ENCODE measurements around the gene RALGDS.
"Not testable (repeated sequence)": the region's sequence is repeated elsewhere in the genome, so short reads cannot be mapped to it uniquely, and the experiment has no call there.

Gene RALGDS

DNA sequence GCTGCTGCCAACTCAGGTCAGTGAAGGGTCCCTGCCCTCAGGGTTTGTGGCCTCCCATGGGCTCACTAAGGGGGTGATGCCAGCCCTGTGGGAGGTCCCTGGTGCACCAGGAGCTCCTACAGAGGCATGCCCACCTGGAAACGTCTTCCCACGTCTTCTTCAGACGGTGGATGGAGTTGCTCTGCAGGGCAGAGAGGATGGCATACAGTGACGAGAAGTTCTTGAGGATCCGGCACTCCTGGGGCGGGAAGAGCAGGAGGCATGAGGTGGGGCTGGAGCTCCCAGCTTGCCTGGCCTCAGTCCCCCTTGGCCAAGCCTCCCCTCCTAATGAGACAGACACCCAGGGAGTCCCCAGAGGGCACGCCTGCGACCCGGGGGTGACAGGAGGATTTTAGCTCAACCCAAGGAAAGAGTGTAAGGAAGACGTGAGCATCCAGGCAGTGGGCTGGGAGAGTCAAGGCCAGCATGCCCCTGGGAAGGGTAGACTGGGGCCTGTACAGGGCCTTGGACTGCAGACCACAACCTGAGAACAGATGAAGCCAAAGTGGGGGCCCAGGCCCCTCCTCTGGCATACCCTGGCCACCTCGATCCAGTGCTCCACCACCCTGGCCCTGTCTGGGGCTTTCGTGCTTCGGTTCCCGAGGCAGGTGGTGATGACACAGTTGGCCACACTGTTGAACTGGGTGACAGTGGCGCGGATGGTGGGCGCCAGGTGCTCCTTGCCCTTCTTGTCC is 14.4 kb downstream of the RALGDS start:
- no peak for DNase-seq (ENCODE audit: low read depth)

- no peak for DNase-seq (ENCODE audit: low read depth)
Measured at GRCh38 chr9:133105461-133105770, 15.6 kb downstream of the RALGDS start.

GRCh38 chr9:133104718-133105460 is 16.2 kb downstream of the RALGDS start:
- no peak for DNase-seq (ENCODE audit: low read depth)

- DNase-seq (ENCODE audit: low read depth), result no peak
Measured at GRCh38 chr9:133103987-133104505, 17.0 kb downstream of the RALGDS start.

DNA sequence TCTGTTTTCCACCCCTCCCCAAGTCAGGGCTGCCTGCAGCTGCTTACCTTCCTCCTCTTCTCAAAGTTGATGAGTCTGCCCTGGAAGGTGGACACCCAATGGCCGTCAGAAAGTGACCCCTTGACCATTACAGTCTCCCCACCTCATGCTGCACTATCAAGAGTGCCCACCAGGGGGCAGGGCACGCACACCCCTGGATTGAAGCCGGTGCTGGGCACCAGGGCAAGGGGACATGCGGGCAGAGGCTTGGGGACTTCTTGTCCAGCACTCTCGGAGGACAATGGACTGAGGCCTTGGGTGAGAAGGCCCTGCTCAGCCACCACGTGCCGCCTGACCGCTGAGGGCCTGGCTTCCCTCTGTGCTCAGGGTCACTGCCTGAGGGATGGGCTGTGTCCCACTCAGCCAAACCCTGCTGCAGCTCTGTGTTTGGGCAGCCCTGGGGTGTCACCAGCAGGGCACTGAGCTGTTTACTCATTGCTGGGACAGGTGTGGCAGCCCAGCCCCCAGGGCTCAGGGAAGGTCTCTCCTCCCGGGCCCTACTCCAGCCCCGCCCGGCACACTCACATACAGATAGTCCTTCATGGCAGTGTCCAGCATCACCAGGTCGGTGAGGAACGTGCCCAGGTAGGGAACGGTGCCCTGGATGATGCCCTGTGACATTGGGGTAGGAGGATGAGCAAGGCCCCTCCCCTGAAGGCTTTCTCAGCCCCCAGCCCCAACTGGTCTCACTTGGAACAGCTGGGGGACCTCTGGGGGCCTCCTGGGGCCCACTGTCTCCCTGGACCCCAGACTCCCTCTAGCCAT is 17.7 kb downstream of the RALGDS start:
- no peak for DNase-seq (ENCODE audit: low read depth)

DNA sequence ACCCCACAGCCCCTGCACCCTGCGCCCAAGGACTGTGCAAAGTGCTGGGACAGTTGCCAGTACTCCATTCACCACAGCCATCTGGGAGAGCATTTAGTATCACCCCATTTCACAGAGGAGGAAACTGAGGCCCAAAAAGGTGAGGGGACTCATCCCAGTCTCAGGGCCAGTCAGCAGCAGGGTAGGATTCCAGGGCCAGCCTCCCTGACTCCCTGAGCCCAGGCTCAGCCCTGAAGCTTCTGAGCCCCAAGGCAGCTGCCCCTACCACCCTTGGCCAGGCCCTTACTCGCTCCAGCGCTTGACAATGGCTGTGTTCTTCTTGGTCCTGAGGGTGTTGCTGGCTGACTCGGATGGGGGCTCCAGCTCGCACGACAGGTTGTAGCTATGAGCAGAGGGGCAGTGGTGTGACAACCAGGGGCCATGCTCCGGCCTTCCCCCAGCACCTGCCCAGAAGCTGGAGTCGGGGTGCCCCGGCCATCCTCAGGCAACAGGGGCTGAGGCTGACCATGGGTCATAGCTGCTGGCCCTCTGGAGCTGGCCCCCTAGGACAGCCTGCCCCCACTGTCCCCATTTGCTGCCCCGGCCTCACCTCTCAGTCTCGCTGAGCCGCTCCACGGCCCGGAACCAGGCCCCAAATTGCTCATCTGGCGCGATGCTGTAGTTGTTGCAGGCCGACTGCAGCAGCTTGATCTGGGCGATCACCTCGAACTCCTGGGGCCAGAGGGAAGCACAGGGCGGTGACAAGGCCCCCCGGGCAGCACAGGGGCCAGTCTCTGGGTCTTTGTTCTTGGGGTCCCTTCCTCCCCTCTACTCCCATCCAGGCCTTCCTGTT is 18.6 kb downstream of the RALGDS start:
- DNase-seq (ENCODE audit: low read depth), result no peak

- no peak for DNase-seq (ENCODE audit: low read depth)
Measured at GRCh38 chr9:133101356-133102189, 19.5 kb downstream of the RALGDS start.

DNA sequence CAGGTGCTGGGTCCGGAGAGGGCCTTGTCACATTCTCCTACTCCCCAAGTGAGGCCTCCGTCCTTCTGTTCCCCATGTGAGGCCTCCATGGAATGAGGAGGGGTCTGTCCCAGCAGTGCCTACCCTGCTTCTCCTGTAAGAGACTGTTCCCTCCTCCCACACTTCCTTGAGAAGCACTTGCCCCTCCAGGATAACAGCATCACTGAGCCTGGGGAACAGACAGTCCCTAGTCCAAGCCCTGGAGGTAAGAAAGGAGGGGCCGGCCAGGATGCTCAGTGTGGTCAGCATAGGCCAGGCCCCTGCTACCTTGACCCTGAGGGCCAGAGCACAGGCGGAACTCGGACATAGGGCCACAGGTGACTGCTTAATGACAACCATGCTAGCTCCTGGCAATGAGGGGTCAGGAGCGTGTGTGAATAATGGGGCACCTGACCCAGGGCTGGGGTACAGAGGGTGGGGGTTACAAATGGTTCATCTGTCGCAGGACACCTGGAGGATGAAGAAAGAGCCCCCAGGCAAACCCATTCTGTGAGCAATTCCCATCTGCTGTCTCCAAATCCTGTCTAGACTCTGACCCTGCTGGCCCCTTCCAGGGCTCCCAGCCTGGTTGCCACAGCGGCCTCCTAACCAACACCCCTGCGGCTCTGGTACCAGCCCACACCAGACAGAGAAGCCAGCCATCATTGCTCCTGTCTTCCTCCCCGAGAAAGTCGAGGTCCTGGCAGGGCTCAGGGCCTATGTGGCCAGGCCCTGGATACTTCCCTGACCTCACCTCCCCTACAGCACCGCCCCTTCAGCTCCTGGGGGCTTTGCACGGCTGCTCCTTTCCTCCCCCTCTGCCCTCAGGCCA is 20.3 kb downstream of the RALGDS start:
- no peak for DNase-seq (ENCODE audit: low read depth)

- DNase-seq (ENCODE audit: low read depth), result no peak
Measured at GRCh38 chr9:133099726-133100505, 21.1 kb downstream of the RALGDS start.

DNA sequence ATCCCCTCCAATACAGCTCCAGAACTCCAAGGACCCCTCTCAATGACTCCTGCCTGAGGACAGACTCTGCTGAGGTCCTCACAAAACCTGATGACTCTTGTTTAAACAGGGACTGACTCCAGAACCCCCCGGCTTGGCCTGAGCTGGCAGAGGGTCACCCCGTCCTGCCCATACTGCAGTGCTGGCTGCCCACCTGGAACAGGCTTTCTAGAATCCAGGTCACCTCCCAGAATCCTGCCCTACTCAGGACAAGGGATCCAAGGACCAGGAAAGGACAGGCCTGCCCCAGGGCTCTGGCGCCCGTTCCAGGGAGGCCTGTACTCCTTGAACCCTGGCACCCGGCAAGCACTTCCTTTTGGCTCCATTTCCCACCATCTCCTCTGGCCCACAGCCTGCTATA is 22.2 kb downstream of the RALGDS start:
- no peak for DNase-seq (ENCODE audit: low read depth)

- no peak for DNase-seq (ENCODE audit: low read depth)
Measured at GRCh38 chr9:133098104-133098754, 22.8 kb downstream of the RALGDS start.

- no peak for DNase-seq (ENCODE audit: low read depth)
Measured at GRCh38 chr9:133094842-133095393, 26.1 kb downstream of the RALGDS start.

- not testable (repeated sequence) for DNase-seq (ENCODE audit: low read depth)
Measured at GRCh38 chr9:133094351-133094750, 26.7 kb downstream of the RALGDS start.

- DNase-seq (ENCODE audit: low read depth), result no peak
Measured at GRCh38 chr9:133090752-133091385, 30.2 kb downstream of the RALGDS start.

GRCh38 chr9:133090187-133090586 is 30.9 kb downstream of the RALGDS start:
- DNase-seq (ENCODE audit: low read depth), result no peak

GRCh38 chr9:133089271-133089671 is 31.8 kb downstream of the RALGDS start:
- no peak for DNase-seq (ENCODE audit: low read depth)

- no peak for DNase-seq (ENCODE audit: low read depth)
Measured at GRCh38 chr9:133088756-133089155, 32.3 kb downstream of the RALGDS start.
